HG03139 (cell line): Measurements from ENCODE around the gene RAB12.
"Not testable (repeated sequence)": the region's sequence is repeated elsewhere in the genome, so short reads cannot be mapped to it uniquely, and the experiment has no call there.

Experiments used
- ATAC-seq: cut with Tn5 transposase; IDR thresholded peaks from one replicate; pipeline ENCODE4 v1.9.1; 2021; ENCODE audit not compliant: unreplicated experiment

The RAB12 gene

DNA sequence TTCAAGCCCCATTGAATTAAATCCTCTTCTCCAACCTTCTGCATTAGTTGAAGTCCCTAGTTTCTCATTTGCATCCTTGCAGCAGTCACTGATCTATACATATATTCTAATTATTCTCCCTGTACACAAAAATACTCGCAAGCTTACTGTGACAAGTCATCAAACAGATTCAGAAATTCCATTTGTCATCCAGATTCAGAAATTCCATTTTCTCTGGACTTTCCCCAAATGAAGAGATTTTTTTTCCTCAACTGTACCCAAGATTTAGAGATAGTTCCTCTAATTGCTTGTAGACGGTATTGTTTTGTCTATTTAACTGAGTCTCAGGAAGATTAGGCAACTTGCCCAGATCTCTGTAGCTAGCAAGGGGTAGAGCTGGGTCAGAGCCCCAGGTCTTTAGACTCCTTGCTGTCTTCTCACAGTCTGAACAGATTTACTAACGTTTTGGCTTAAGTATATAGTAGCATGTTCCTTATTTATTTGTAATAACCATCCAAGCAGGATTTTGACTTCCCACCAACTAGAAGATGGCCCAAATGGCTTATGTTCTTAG is 34.2 kb downstream of the RAB12 start:
- no peak for ATAC-seq

DNA sequence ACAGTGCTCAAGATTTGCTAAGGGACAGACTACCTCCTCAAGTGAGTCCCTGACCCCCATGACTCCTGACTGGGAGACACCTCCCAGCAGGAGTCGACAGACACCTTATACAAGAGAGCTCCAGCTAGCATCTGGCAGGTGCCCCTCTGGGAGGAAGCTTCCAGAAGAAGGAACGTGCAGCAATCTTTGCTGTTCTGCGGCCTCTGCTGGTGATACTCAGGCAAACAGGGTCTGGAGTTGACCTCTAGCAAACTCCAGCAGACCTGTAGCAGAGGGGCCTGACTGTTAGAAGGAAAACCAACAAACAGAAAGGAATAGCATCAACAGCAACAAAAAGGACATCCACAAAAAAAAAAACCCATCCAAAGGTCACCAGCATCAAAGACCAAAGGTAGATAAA is 38.1 kb downstream of the RAB12 start:
- ATAC-seq, result not testable (repeated sequence)

- not testable (repeated sequence) for ATAC-seq
Observed at GRCh38 chr18:8651478-8652261, 42.4 kb downstream of the RAB12 start.

GRCh38 chr18:8654503-8655451 is 45.5 kb downstream of the RAB12 start:
- ATAC-seq, result no peak

GRCh38 chr18:8656232-8656631 is 47.0 kb downstream of the RAB12 start:
- no peak for ATAC-seq

DNA sequence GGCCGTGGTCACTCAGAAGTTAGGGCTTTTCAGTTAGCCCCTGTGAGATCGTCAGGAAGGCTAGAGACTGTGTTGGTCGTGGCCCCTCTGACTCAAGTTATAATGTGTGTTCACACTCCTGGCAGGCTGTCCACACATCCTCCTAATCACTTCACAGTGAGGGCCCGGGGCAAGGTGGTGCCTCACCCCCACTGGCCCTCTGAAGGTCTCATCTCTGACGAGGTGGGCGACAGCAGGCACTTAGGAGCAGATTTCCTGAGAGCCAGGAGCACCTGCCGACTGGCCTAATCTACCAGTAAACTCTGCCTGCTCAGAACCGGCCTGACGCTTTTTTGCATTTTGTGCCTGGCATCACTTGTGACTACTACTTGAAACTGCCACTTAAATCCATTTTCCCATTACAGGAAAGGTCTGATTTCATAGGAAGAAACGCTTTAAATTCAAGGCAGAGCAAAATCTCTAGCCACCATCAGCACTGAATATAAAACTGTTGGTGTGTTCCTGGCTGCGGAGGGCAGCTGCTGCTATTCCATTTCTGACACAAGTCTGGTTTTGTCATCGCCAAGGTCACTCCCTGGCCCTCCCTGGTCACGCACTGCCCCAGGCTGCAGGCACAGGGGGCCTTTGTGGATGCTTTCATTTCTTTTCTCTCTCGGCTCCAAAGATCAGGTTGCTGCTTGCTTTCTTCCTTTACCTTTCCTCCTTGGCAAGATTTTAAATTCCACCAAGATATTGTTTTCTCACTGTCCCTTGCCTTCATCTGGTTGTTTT is 48.0 kb downstream of the RAB12 start:
- ATAC-seq, result no peak

DNA sequence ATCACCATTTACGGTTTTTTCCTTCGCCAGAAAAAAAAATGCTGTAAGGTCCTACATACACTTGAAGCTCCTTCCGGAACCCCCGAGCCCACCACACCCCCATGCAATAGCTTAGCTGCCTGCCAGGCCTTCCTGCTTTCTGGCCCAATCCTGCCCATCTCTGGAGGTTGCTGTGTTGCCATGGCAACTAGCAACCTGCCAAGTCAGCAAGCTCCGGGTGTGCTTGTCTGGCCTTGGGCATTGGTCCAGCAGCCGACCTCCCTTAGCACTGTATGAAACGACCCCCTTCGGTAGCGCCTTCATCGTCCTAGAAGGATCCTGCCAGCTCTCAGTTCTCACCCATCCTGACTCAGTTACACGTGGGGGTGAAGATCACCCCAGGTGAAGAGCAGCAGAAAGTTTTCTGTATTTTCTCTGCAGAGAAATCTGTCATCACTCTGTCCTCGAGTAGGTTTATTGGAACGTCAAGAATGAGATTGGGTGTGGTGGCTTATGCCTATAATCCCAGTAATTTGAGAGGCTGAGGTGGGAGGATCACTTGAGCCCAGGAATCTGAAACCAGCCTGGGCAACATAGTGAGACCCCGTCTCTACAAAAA is 48.7 kb downstream of the RAB12 start:
- no peak for ATAC-seq

DNA sequence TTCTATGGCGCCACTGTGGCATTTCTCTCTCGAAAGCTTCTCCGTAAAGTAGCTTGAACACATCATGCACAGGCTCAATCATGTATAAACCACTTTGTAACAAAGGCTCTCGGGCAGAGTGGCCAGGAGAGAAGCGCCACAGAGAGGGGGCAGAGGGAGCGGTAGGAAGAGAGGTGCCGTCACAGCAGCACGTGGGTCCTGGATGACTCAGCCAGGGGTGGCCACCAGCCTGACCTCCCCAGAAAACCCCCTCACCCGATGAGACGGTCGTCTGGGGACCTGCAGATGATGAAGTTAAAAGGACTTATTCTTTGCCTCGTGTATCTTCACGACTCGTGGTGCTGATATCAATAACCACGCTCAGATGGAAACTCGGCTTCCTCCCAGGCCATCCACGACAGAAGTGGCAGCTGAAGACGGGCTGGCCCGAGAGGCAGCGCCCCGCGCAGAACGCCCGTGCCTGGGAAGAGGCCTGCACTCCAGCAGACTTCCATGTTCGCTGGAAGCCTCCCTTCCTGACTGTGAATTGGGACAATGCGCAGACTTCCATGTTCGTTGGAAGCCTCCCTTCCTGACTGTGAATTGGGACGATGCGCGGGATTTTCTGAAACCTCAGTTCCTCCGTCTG is 49.7 kb downstream of the RAB12 start:
- ATAC-seq, result no peak

GRCh38 chr18:8659609-8660242 is 50.5 kb downstream of the RAB12 start:
- ATAC-seq, result no peak

DNA sequence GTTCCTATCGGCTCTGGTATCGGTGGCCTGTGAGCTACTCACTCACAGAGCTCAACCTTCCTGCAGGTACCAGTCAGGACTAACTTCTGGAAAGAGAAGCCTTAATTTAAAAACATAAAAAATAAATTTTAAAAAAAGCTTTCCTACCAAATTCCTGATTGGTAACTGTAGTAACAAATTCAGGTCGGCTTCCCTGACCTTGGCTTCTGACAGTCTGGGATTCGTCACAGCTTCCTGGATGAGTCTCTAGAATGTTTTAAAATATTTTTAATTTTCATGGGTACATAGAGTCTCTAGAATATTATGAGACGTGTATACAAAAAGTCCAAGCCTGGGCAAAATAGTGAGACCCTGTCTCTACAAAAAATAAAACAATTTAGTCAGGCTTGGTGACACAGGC is 51.1 kb downstream of the RAB12 start:
- ATAC-seq, result no peak

GRCh38 chr18:8661754-8662559 is 52.7 kb downstream of the RAB12 start:
- no peak for ATAC-seq

DNA sequence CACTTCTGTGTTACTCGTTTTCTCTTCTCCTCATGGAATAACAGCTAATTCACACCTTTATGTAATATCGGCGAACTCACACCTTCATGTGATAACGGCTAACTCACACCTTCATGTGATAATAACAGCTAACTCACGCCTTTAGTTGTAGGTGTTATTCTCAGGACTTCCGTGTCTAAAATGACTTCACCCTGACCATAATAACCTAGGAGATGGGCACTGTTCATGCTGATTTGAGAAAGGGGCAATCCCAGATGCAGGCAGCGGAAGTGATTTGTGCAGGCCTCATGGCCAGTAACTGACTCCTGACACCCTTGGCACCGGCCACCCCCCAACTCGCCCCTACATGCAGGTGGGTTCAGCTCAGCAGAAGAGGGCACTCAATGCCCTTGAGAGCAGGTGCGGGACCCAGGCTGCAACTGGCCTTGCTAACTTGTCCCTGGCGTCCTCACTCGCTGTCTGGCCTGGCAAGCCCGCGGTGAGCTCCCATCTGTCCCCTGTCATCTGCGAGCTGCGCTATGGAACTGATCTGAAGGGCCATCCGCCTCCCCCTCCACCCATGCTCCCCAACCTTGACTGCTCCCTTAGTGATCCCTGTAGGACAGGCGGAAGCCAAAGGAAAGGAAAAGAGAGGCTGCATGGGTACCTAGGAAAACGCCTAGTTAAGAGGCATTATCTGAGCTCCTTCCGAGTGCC is 53.5 kb downstream of the RAB12 start:
- no peak for ATAC-seq

GRCh38 chr18:8667846-8668245 is 58.6 kb downstream of the RAB12 start:
- ATAC-seq, result no peak

- no peak for ATAC-seq
Observed at GRCh38 chr18:8668381-8668780, 59.1 kb downstream of the RAB12 start.

DNA sequence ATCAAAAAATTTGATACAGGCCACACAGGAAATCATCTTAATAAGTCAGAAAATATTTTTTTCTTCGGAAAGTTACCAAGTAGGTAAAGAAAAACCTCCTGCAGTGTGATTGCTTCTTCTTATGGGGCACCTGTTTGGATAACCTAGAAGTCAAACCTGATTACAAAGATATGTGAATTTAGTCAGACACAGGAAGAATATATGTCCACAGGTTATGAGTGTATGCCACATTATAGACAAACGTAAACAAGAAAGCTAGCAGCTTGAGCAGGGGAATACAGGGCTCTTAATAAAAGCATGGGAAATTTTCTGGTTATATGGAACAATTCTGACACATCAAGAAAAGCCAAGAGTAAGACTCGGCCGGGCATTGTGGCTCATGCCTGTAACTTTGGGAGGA is 60.3 kb downstream of the RAB12 start:
- ATAC-seq, result no peak

- ATAC-seq, result no peak
Observed at GRCh38 chr18:8673256-8674209, 64.3 kb downstream of the RAB12 start.

GRCh38 chr18:8675057-8675456 is 65.8 kb downstream of the RAB12 start:
- ATAC-seq, result no peak
